Calu3 (cell line): Measurements from ENCODE around the gene ST8SIA5. TPM values are rescaled to one million over a fixed set of nuclear protein-coding genes. Genes with fewer than 3 reads are reported as not detected.

Experiments used
- BruUV-seq: library from RNA; stranded (reverse); fragments of 400-500 nt; replicated peaks from 2 replicates; lab custom pipeline; 2021; lab: Mats Ljungman, UMichigan
- CTCF ChIA-PET: fragments of 300-600 bp; sonication (Branson Sonifier 250); formaldehyde crosslinking; loops from one replicate; lab custom pipeline; 2022; ENCODE audit warnings: antibody characterized with exemption; lab: Charles Lee
- DNase-seq: peaks from one replicate; pipeline ENCODE4 v3.0.0; 2022
- H3K27ac Mint-ChIP-seq: one replicate; pipeline ENCODE4 v1.8.0; 2022; ENCODE audit warnings: mixed read lengths; ENCODE audit not compliant: unreplicated experiment
- H3K27me3 Mint-ChIP-seq: one replicate; pipeline ENCODE4 v1.8.0; 2022; ENCODE audit warnings: mixed read lengths; ENCODE audit not compliant: unreplicated experiment
- H3K36me3 Mint-ChIP-seq: one replicate; pipeline ENCODE4 v1.8.0; 2022; ENCODE audit warnings: mild to moderate bottlenecking, moderate library complexity, mixed read lengths; ENCODE audit not compliant: insufficient read depth, unreplicated experiment
- H3K4me1 Mint-ChIP-seq: one replicate; pipeline ENCODE4 v1.8.0; 2022; ENCODE audit warnings: mild to moderate bottlenecking, low read depth, mixed read lengths; ENCODE audit not compliant: unreplicated experiment
- H3K4me3 Mint-ChIP-seq: one replicate; pipeline ENCODE4 v1.8.0; 2022; ENCODE audit warnings: mild to moderate bottlenecking, low read depth, moderate library complexity, mixed read lengths; ENCODE audit not compliant: unreplicated experiment
- H3K9me3 Mint-ChIP-seq: one replicate; pipeline ENCODE4 v1.8.0; 2022; ENCODE audit warnings: low read depth, mixed read lengths; ENCODE audit not compliant: unreplicated experiment
- CTCF ChIP-seq: fragments of 200-600 bp; IDR thresholded peaks from one replicate; pipeline ENCODE4 v1.8.0; 2022; ENCODE audit warnings: antibody characterized with exemption; ENCODE audit not compliant: unreplicated experiment
- intact Hi-C: fragments of 100-400 bp; cut with micrococcal nuclease; formaldehyde crosslinking; loops from one replicate; pipeline ENCODE4 v1.10.0; 2022; ENCODE audit not compliant: unreplicated experiment
- total RNA-seq: library from RNA; stranded (reverse); gene quantifications from 2 replicates; pipeline ENCODE4 v1.2.3, GENCODE V29; 2022

Gene ST8SIA5
- total RNA-seq, 1 experiment from 2014 or later: not detected

- Mint-ChIP-seq H3K4me1 (no peaks in the 10 kb centered on the region), H3K9me3 (peaks cover 10% of the 10 kb centered on the region), H3K27me3 (peaks cover 58% of the 10 kb centered on the region), H3K27ac (no peak overlapping the region), H3K36me3 (peaks cover 5% of the 10 kb centered on the region), H3K4me3 (no peak overlapping the region)
- no peak for TF ChIP-seq CTCF
- no peak for DNase-seq
- intact Hi-C loops: no loop called here
- no TSS peak for BruUV-seq
- CTCF ChIA-PET: no interaction called here
These were observed 25.5 kb downstream of the ST8SIA5 start for GRCh38 chr18:46731316-46731715.

GRCh38 chr18:46728219-46728930 lies 28.5 kb downstream of the ST8SIA5 start:
- BruUV-seq: no TSS peak
- H3K27ac Mint-ChIP-seq: no peak overlapping the region

GRCh38 chr18:46727177-46727576 lies 29.7 kb downstream of the ST8SIA5 start:
- Mint-ChIP-seq H3K9me3 (peaks cover 10% of the 10 kb centered on the region), H3K4me1 (no peaks in the 10 kb centered on the region), H3K4me3 (no peak overlapping the region), H3K36me3 (peaks cover 5% of the 10 kb centered on the region), H3K27ac (no peak overlapping the region), H3K27me3 (peaks cover 31% of the 10 kb centered on the region)
- no peak for TF ChIP-seq CTCF
- intact Hi-C loops: no loop called here
- BruUV-seq: no TSS peak
- CTCF ChIA-PET: no interaction called here
- DNase-seq: no peak

More at GRCh38 chr18:46728219-46728930, 28.5 kb downstream of the ST8SIA5 start:
- Mint-ChIP-seq H3K4me1 (no peaks in the 10 kb centered on the region), H3K27me3 (peaks cover 29% of the 10 kb centered on the region), H3K36me3 (peaks cover 5% of the 10 kb centered on the region), H3K4me3 (no peak overlapping the region), H3K9me3 (peaks cover 10% of the 10 kb centered on the region)
- intact Hi-C loops: no loop called here
- CTCF ChIA-PET: interaction anchor here (0.7 kb wide), 1 partner anchor 342 kb away, joined by 4 read pairs; no protein-coding TSS in a partner anchor
- DNase-seq: no peak
- no peak for TF ChIP-seq CTCF

GRCh38 chr18:46725310-46725709 lies 31.5 kb downstream of the ST8SIA5 start:
- peaks cover 35% of the 10 kb centered on the region for H3K27me3 Mint-ChIP-seq
- CTCF ChIA-PET: no interaction called here
- intact Hi-C loops: no loop called here
- no peak for DNase-seq
- peaks cover 3% of the 10 kb centered on the region for H3K9me3 Mint-ChIP-seq
- H3K4me1 Mint-ChIP-seq: no peaks in the 10 kb centered on the region
- H3K27ac Mint-ChIP-seq: no peak overlapping the region
- no TSS peak for BruUV-seq
- H3K4me3 Mint-ChIP-seq: no peak overlapping the region
- TF ChIP-seq CTCF: no peak
- H3K36me3 Mint-ChIP-seq: peaks cover under 1% of the 10 kb centered on the region
